Activated CD4-positive, alpha-beta T cell treated with anti-CD3 and anti-CD28 coated beads for 48 hours (primary cell): ENCODE measurements around the gene RXRB.
"Not testable (repeated sequence)": the region's sequence is repeated elsewhere in the genome, so short reads cannot be mapped to it uniquely, and the experiment has no call there.

ENCODE experiments used
- DNase-seq: peaks from one replicate; pipeline ENCODE4 v3.0.0-alpha.2; 2020

RXRB gene

GRCh38 chr6:33200219-33201146 lies at the start of gene RXRB, which contains the start of gene SLC39A7:
Gene RXRB, minus strand, starts transcription at chr6:33200665. Its CDS starts 189 bp downstream, at chr6:33200476.
Gene SLC39A7, plus strand, starts transcription at chr6:33200867. Its CDS starts 379 bp downstream, at chr6:33201246.
- peak; percentile 99 for DNase-seq

GRCh38 chr6:33249732-33250630 lies 49.5 kb upstream of the RXRB start:
- DNase-seq = peak; percentile 46

GRCh38 chr6:33248932-33249731 lies 48.7 kb upstream of the RXRB start:
- DNase-seq = peak; percentile 98

GRCh38 chr6:33248643-33248931 lies 48.1 kb upstream of the RXRB start:
- no peak for DNase-seq

- DNase-seq = peak; percentile 95
These were observed 47.6 kb upstream of the RXRB start for GRCh38 chr6:33247977-33248642.

- DNase-seq = no peak
These were observed 43.0 kb upstream of the RXRB start for GRCh38 chr6:33243476-33243875.

- no peak for DNase-seq
These were observed 41.5 kb upstream of the RXRB start for GRCh38 chr6:33241968-33242367.

GRCh38 chr6:33237741-33238140 lies 37.3 kb upstream of the RXRB start:
- no peak for DNase-seq

- DNase-seq = no peak
These were observed 36.4 kb upstream of the RXRB start for GRCh38 chr6:33236852-33237251.

GRCh38 chr6:33236328-33236727 lies 35.9 kb upstream of the RXRB start:
- no peak for DNase-seq

- no peak for DNase-seq
These were observed 34.8 kb upstream of the RXRB start for GRCh38 chr6:33235221-33235634.

- not testable (repeated sequence) for DNase-seq
These were observed 26.1 kb upstream of the RXRB start for GRCh38 chr6:33226503-33227120.

GRCh38 chr6:33217681-33218080 lies 17.2 kb upstream of the RXRB start:
- no peak for DNase-seq

- no peak for DNase-seq
These were observed 16.8 kb upstream of the RXRB start for GRCh38 chr6:33217246-33217645.

GRCh38 chr6:33216117-33216649 lies 15.7 kb upstream of the RXRB start:
- no peak for DNase-seq

- no peak for DNase-seq
These were observed 15.0 kb upstream of the RXRB start for GRCh38 chr6:33215271-33216116.

GRCh38 chr6:33213989-33214335 lies 13.5 kb upstream of the RXRB start:
- no peak for DNase-seq

GRCh38 chr6:33213166-33213988 lies 12.9 kb upstream of the RXRB start:
- DNase-seq = no peak

- no peak for DNase-seq
These were observed 12.3 kb upstream of the RXRB start for GRCh38 chr6:33212857-33213165.
